Measurements from ENCODE around the gene ARHGDIB.

The ARHGDIB gene

DNA sequence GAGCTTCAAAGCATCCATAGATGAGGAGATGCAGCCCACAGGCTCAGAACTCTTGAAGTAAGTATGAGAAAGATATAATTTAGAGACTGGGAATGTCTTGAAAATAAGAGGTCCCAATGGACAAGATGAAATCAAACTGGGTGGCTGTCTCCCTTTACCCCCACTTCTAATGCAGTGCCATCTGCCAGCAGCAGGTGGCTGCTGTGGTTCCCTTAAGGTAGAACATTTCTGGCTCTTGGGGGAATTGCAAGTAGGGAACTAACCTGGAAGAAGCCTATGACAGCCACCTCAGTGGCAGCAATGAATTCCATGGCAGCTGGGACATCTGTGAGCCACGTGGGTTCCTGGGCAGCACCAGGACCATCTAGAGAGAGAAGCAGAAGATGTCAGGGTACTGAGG, 23.7 kb downstream of the ARHGDIB start:
- peak; percentile 18 for TF ChIP-seq CTCF (IDR thresholded peaks at IDR 0.05; ENCODE audit: low read depth, low read length, missing control alignments)
- DNase-seq (ENCODE audit: extremely low read depth, low read depth), result no peak
- H3K4me3 ChIP-seq (replicated peaks; ENCODE audit: low read depth, low read length), result no peak overlapping the region

DNA sequence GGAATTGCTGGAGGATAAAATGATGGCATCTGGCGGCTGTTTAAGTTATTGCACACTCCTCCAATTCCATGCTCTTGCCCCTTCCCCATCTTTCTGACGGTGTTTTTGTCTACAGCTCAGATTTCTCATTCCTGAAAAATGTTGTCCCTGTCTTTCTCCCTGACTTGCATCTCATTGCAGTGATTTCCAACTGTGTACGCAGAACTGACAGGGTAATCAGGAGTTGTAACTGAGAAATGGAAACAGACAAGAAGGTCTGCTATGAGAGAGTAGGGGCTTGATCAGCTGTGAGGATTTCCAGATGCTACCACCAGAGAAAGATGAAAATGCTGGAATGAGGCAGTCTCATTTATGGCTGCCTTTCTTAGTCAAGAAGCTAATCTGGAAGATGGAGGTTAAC, 24.4 kb downstream of the ARHGDIB start:
- H3K4me3 ChIP-seq (replicated peaks; ENCODE audit: low read depth, low read length), result no peak overlapping the region
- no peak for DNase-seq (ENCODE audit: extremely low read depth, low read depth)
- TF ChIP-seq CTCF (IDR thresholded peaks at IDR 0.05; ENCODE audit: low read depth, low read length, missing control alignments), result no peak

DNA sequence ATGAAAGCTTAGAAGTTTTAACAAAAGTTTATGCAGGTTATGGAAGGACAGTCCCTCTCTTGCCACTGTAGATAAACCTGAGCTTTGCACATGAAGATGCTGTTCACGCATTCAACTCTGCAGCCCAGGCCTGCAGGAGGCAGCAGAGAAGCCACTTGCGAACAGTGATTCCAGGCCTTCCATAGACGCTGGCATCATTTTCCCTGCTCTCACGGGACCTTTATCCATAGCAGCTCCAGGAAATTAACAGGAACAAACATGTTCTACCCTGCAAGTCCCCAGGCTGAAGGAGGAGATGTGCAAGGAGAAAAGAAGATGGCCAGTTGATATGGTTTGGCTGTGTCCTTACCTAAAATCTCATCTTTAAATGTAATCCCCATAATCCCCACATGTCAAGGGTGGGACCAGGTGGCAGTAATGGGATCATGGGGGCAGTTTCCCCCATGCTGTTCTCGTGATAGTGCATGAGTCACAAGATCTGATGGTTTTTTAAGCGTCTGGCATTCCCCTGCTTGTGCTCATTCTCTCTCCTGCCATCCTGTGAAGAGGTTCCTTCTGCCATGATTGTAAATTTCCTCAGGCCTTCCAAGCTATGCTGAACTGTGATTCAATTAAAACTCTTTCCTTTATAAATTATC, 25.1 kb downstream of the ARHGDIB start:
- no peak overlapping the region for H3K4me3 ChIP-seq (replicated peaks; ENCODE audit: low read depth, low read length)
- no peak for DNase-seq (ENCODE audit: extremely low read depth, low read depth)
- TF ChIP-seq CTCF (IDR thresholded peaks at IDR 0.05; ENCODE audit: low read depth, low read length, missing control alignments), result peak; percentile 34

DNA sequence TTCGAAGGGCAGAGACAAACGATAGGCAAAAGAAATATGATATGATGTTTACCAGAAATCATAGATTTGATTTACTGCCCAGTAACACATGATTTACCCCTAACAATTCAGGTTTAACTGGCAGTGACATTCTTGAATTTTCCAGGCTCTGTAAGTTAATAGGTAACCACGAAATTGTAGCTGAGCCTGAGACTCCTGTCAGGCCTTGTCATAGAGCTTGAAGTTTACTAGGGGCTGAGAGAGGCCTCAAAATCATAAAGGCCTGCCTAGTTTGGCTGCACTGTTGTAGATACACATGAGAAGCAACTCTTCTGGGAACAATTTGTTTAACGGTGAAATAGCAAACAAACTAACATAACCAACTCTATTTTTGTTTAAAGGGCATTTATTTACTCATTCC, 26.4 kb downstream of the ARHGDIB start:
- TF ChIP-seq CTCF (IDR thresholded peaks at IDR 0.05; ENCODE audit: low read depth, low read length, missing control alignments), result no peak
- H3K4me3 ChIP-seq (replicated peaks; ENCODE audit: low read depth, low read length), result no peak overlapping the region
- no peak for DNase-seq (ENCODE audit: extremely low read depth, low read depth)

- DNase-seq (ENCODE audit: extremely low read depth, low read depth), result no peak
- no peak for TF ChIP-seq CTCF (IDR thresholded peaks at IDR 0.05; ENCODE audit: low read depth, low read length, missing control alignments)
- no peak overlapping the region for H3K4me3 ChIP-seq (replicated peaks; ENCODE audit: low read depth, low read length)
Observed at GRCh38 chr12:14934511-14934910, 26.9 kb downstream of the ARHGDIB start.

- H3K4me3 ChIP-seq (replicated peaks; ENCODE audit: low read depth, low read length), result no peak overlapping the region
- no peak for TF ChIP-seq CTCF (IDR thresholded peaks at IDR 0.05; ENCODE audit: low read depth, low read length, missing control alignments)
- no peak for DNase-seq (ENCODE audit: extremely low read depth, low read depth)
Observed at GRCh38 chr12:14931791-14932560, 29.4 kb downstream of the ARHGDIB start.
